D341Med (cell line): ENCODE measurements around the gene GATA6.
A peak's percentile ranks its signal among the peaks of the same experiment; 100 is the strongest.

ENCODE experiments used
- DNase-seq: peaks from one replicate; pipeline ENCODE4 v3.0.0; 2012; ENCODE audit warnings: low spot score

GATA6 gene

DNA sequence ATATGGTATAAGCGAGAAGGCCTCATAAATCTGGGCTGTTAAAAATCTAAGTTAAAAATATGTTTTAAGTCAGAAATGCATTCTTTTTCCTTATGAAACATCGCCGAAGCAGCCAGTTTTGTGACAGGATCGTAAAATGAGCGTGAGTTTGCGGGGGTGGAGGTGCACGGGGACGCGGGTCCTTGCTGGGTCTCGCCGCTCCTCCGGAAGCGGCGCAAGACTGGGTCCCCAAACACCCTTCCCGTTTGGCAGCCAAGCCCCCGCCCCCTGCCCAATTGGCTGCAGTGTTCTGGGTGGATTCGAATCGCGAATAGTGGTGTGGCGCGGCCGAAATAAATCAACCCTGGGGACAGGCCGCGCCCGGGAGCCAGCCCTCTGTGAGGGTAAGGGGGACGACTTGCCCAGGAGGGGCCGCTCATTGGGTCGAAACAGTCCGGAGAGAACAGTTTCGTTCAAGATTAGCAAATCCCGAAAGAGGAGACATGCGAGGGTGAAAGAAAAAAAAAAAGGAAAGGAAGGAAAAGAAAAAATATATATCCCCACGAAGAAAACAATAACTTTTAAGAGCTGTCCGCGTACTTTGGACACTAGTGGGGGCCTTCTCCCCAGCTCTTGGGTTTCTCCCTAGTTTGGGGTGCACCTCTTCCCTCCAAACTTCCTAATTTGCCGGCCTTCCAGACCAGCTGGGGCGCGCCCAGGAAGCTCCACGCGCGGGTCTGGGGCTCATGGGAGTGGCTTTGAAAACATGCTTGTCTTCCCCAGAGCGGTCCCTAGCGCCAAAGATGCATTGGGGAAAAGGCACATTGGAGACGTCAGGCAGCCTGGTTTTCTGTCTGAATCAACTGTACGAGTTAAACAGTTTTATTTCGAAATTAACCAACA lies 3.1 kb upstream of the GATA6 start:
- DNase-seq: no peak

GRCh38 chr18:22167091-22167470 lies 2.3 kb upstream of the GATA6 start:
- no peak for DNase-seq

DNA sequence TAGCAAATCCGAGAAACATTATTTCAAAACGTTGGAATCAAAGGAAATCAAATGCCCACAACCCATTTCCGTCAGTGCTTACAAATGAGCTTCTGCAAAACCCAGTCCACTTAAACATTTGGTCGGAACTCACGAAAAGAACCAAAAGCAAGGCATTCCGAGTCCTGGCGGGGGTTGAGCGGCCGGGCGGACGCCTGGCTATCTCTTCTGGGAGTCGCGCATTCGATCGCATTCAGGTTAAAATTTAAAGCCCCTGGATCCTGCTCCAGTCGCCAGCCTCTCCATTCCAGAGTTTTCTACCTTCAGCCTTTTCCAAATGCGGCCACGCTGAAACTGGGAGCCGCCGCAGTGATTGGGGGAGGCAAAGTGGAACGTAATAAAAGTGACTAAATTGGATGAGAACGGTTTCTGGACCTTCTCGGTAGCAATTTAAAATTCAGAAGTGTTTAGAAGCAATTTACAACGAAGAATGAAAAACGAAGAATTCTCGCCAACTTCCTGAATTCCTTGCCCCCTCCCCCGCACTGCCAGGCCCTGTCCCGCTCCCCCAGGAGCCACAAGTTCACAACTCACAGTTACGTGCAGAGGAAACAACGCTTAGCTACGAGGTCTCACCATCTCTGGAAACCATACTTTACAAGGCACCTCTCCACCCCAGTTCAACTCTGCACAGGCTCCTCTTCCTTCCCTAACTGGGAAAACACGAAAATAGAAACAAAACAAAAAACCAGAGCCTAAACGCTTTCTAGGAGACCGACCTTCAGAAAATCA lies 1.7 kb upstream of the GATA6 start:
- DNase-seq: peak; percentile 69

DNA sequence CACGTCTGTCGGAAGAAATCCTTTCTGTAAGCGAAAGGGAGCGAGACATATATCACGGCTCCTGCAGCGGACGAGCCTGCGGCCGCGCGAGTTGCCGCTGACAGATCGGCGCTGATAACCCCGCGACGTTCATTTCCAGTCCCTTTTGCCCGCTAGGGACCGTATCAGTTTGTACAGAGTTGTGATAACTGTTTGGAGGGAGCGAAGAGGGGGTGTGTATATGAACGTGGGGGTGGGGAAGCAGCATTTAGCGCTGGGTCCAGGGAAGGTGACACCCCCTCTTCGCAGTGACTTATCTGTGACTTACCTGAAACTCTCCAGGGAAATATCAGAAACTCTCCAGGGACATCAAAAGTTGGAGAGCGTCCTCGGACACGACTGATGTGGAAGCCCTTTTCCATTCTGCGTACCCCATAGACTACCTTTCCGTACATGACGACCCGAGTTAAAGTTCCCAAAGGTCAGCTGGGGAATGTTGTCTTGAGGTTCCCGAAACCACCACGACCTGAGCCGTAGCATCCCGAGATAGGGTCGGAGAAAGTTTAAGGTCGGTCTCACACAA lies 948 bp upstream of the GATA6 start:
- peak; percentile 68 for DNase-seq

GRCh38 chr18:22169889-22170420 lies 566 bp downstream of the GATA6 start:
- DNase-seq: peak; percentile 66

GRCh38 chr18:22170421-22171257 lies 1.2 kb downstream of the GATA6 start:
- no peak for DNase-seq

DNA sequence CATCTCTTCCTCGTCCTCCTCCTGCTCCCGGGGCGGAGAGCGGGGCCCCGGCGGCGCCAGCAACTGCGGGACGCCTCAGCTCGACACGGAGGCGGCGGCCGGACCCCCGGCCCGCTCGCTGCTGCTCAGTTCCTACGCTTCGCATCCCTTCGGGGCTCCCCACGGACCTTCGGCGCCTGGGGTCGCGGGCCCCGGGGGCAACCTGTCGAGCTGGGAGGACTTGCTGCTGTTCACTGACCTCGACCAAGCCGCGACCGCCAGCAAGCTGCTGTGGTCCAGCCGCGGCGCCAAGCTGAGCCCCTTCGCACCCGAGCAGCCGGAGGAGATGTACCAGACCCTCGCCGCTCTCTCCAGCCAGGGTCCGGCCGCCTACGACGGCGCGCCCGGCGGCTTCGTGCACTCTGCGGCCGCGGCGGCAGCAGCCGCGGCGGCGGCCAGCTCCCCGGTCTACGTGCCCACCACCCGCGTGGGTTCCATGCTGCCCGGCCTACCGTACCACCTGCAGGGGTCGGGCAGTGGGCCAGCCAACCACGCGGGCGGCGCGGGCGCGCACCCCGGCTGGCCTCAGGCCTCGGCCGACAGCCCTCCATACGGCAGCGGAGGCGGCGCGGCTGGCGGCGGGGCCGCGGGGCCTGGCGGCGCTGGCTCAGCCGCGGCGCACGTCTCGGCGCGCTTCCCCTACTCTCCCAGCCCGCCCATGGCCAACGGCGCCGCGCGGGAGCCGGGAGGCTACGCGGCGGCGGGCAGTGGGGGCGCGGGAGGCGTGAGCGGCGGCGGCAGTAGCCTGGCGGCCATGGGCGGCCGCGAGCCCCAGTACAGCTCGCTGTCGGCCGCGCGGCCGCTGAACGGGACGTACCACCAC lies 2.1 kb downstream of the GATA6 start:
- peak; percentile 66 for DNase-seq

DNA sequence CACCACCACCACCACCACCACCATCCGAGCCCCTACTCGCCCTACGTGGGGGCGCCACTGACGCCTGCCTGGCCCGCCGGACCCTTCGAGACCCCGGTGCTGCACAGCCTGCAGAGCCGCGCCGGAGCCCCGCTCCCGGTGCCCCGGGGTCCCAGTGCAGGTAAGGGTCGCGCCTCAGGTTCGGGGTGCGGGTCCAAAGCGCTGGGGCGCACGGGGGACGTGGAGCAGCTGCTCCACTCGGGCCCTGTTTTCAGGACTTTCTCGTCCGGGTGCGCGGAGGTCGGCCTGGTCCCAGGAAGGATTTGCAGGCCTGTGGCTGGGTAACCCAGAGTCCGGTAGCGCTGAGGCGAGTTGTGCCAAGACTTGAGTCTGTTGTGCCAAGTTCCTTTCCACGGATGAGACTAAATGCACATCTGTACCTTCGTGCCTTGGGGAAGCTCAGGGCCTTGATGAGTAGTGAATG lies 2.8 kb downstream of the GATA6 start:
- DNase-seq: no peak

GRCh38 chr18:22172594-22173049 lies 3.2 kb downstream of the GATA6 start:
- DNase-seq: no peak

DNA sequence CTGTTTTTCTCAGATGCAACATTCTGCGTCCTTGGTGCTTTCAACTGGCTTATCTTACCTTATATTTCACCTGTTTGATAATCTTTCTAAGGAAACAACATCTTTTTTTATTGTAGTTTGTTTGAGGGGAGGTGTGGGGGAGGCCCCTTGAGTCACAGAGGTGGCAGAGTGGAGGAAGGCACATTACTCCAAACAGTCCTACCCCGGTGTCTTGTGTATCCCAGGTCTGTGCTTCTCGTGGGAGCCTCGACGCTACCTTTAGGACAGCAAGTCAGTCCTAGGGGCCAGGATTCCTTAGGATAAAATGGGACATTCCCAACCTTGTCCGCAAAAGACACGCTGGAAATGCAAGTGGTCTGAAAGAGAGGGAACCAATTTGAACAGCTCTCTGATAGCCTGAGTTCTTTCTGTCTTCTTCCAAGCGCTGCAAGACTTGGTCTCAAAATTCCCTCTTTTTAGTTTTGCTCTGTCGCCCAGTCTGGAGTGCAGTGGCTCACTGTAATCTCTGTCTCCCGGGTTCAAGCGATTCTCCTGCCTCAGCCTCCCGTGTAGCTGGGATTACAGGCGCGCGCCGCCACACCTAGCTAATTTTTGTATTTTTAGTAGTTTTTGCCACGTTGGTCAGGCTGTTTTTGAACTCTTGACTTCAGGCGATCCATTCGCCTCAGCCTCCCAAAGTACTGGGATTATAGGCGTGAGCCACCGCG lies 4.0 kb downstream of the GATA6 start:
- DNase-seq: no peak

DNA sequence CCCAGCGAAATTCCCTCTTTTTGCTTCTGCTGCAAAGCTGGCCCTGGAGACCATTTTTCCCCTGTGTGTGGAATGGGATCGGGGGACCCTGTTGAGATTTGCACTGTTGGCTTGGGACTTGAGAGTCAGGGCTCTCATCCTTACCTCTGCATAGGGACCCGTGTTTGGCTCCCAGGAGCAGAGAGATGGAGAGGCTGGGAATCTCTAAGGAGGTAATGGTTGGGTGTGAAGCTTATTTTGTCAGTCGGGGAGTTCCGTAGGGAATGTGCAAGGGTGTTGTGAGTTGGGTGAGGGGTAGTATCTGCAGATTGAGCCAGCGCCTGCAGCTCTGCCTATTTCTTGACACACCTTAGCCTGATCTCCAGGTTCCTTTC lies 4.5 kb downstream of the GATA6 start:
- no peak for DNase-seq

GRCh38 chr18:22174341-22175145 lies 5.2 kb downstream of the GATA6 start:
- DNase-seq: no peak

DNA sequence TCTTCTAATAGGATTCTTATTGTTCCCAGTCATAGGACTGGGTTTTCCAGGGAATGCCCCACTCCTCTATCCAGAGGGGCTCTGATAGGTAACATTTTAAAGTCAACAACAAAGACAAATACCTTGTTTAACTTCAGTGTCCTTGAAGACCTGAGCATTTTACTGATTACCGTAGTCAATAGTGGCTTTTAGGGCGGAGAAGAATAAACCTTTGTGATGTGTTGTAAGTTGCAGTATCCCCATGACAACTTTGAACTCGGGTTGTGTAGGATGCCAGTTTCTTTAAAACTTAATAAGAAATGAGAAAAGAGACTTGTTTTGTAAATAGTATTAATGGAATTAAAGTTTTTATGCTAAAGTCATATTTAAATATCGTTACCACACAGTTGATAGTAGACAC lies 6.0 kb downstream of the GATA6 start:
- no peak for DNase-seq

- no peak for DNase-seq
Observed at GRCh38 chr18:22176420-22177326, 7.3 kb downstream of the GATA6 start.

DNA sequence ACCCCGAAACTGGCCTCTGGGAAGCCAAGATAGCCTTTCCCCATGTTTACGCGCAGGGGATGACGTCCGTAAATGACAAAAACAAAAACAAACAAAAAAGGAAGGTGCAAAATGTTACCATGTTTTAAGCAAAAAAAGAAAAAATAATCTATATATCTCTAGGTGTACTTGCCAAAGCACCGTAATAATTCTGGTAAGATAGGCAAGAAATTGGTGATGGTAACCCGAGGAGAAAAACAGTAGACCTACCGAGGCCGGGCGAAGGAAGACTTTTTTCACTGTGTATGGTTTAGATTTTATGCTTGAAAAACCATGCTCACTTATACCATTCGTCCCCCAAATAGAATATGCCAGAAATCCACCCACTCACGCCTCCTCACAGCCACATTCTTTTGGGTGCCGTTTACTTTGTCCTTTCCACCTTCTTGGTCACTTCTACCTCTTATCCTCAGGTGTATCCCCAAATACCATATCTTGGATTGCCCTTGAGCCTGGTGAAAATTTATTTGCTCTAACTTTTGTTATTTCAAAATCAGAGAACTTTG lies 8.0 kb downstream of the GATA6 start:
- no peak for DNase-seq

- DNase-seq: no peak
Observed at GRCh38 chr18:22179174-22179573, 9.8 kb downstream of the GATA6 start.

DNA sequence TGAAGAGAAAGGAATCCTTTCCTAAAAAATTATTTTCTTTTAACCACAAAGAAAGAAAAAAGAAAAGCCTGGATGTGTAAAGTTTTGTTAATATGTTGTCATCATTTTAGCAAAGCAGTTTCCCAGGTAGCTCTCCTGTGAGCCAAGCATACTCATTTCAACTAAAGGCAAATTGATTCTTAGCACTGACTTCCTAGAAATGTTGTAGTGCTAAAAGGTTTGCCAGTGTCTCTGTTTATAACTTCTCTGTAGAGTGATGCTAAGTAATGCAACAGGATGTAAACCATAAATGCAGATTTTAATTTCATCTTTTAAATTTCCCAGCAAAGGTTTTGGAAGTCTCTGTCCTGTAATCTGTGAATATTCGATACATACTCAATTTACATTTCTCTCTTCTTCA lies 10.2 kb downstream of the GATA6 start:
- DNase-seq: no peak

DNA sequence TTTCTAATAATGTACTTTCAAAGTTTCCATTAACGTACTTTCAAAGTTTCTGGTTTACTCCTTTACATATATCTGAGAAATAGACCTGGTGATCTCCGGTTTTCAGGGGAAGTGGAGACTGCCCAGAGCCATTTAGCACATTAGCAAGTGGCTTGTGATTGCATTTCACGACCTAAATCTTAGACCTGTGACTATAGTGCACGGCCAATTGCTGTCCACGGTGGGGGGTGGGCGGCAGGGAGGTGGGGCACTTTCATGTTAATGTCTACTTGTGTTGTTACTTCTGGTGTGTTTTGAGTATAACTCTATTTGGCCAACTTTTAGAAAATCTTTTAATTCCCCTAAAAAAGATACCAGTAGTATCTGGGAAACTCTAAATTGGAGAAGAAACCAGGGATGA lies 11.3 kb downstream of the GATA6 start:
- no peak for DNase-seq
